Activated T-helper 17 cell treated with anti-CD3 and anti-CD28 coated beads, Interleukin-2, amount 50 U/mL, for 72 hours (primary cell): ENCODE measurements around the gene CNDP2. TPM values are rescaled to one million over a fixed set of nuclear protein-coding genes. Genes with fewer than 3 reads are reported as not detected.

Experiments used
- ATAC-seq: fragments of 150-1000 bp; cut with Tn5 transposase; replicated peaks from 2 replicates; pipeline ENCODE4 v1.10.0; 2021; ENCODE audit warnings: mild to moderate bottlenecking, moderate library complexity
- H3K27ac Mint-ChIP-seq: one replicate; pipeline ENCODE4 v1.8.0; 2022; ENCODE audit warnings: mixed read lengths
- H3K27me3 Mint-ChIP-seq: one replicate; pipeline ENCODE4 v1.8.0; 2022; ENCODE audit warnings: mixed read lengths
- H3K36me3 Mint-ChIP-seq: one replicate; pipeline ENCODE4 v1.8.0; 2022; ENCODE audit warnings: low read depth, mild to moderate bottlenecking, mixed read lengths
- H3K4me1 Mint-ChIP-seq: one replicate; pipeline ENCODE4 v1.8.0; 2022; ENCODE audit warnings: mixed read lengths
- H3K4me3 Mint-ChIP-seq: one replicate; pipeline ENCODE4 v1.8.0; 2022; ENCODE audit warnings: mild to moderate bottlenecking, mixed read lengths
- H3K9me3 Mint-ChIP-seq: one replicate; pipeline ENCODE4 v1.8.0; 2022; ENCODE audit warnings: mixed read lengths
- total RNA-seq, 2 donors: library from RNA; stranded (reverse); gene quantifications; one replicate each; pipeline ENCODE4 v1.2.3, GENCODE V29; 2022

CNDP2 gene
- total RNA-seq, 2 donors from 2014 or later = 141 to 217 TPM

DNA sequence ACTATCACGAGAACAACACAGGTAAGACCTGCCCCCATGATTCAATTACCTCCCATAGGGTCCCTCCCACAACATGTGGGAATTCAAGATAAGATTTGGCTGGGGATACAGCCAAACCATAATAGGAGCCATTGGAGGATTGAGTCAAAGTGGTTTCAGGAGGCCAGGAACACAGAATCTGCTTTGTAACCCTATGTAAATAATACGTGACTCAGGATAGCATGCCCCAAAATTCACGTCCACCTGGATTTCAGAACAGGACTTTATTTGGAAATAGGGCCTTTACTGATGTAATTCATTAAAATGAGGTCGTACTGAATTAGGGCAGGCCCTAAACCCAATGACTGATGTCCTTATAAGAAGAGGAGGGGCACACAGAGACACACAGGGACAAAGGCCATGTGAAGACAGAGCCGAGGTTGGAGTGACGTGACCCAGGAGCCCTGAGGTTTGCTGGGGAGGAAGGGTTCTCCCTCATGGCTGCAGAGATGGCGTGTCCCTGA is 16.0 kb upstream of the CNDP2 start:
- no peaks in the 10 kb centered on the region for H3K36me3 Mint-ChIP-seq
- peaks cover 4% of the 10 kb centered on the region for H3K4me1 Mint-ChIP-seq
- no peak overlapping the region for H3K27ac Mint-ChIP-seq
- no peak for ATAC-seq
- peaks cover 10% of the 10 kb centered on the region for H3K27me3 Mint-ChIP-seq
- H3K4me3 Mint-ChIP-seq = no peak overlapping the region
- H3K9me3 Mint-ChIP-seq = no peaks in the 10 kb centered on the region

DNA sequence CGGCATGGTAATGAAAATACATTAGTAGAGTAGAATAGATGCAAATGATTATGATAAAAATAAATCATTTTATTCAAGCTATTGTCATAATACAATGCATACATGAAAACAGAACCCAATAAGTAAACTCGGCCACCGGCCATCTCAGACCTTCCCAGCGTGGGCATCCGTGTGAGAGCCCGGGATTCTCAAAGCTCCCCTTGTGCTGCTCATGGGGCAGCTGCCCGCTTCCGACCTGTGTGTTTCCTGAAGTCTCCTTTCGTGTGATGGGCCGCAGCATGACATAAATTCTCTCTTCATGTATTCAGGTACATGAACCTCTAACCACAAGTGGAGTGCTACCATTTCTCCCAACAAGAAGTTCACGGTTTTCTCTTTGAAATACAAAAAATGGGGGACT is 13.5 kb upstream of the CNDP2 start:
- ATAC-seq = no peak
- no peaks in the 10 kb centered on the region for H3K36me3 Mint-ChIP-seq

DNA sequence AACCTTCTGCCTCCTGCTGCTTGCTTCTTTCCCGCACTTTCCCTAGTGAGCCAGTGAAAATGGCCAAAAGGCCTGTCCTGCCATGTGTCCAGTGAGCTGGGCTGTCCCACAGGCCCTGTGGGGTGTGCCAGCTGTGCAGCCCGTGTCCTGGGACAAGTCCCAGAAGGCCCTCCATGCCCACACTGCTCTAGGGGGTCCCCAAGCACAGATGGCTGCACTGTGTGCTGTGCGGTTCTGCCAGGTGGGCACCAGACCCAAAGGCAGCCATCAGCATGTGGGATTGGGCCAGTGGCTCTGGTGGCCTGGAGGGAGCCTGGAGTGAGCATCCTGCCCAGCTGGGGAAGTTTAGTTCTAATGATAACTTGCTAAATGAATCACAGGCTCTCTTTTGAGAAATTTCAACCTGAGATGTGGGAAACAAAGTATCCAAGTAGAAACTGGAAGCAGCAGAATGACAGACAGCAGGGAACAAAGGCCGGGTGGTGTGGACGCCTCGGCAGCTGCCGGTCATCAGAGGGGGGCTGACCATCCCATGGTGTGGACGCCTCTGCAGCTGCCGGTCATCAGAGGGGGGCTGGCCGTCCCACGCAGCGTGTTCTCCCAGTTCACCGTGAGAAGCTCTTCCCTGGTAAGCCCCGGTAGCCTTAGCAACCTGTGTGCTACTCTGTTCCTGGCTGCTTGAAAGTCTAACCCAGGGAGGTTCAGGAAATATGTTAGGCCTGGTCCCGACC is 9.9 kb upstream of the CNDP2 start:
- H3K36me3 Mint-ChIP-seq = no peaks in the 10 kb centered on the region
- no peak overlapping the region for H3K4me3 Mint-ChIP-seq
- H3K27me3 Mint-ChIP-seq = peaks cover 4% of the 10 kb centered on the region
- no peak for ATAC-seq
- peaks cover 4% of the 10 kb centered on the region for H3K4me1 Mint-ChIP-seq
- no peaks in the 10 kb centered on the region for H3K9me3 Mint-ChIP-seq
- no peak overlapping the region for H3K27ac Mint-ChIP-seq

More for the DNA sequence above, 13.5 kb upstream of the CNDP2 start:
- Mint-ChIP-seq H3K4me3 (no peak overlapping the region), H3K27me3 (peaks cover 8% of the 10 kb centered on the region), H3K9me3 (no peaks in the 10 kb centered on the region), H3K4me1 (peaks cover 4% of the 10 kb centered on the region), H3K27ac (no peak overlapping the region)

DNA sequence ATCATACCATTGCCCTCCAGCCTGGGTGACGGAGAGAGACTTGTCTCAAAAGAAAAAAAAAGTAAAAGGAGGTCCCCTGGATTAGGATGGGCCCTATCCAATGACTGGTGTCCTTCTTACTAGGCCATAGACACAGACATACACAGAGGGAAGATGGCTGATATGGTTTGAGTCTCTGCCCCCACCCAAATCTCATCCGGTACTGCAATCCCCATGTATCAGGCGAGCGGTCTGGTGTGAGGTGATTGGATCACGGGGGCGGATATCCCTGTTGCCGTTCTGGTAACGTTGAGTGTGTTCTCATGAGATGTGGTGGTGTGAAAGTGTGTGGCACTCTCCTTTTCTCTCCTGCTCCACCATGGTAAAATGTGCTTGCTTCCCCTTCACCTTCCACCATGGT is 7.8 kb upstream of the CNDP2 start:
- Mint-ChIP-seq H3K4me3 (no peak overlapping the region), H3K27me3 (no peaks in the 10 kb centered on the region), H3K36me3 (no peaks in the 10 kb centered on the region), H3K27ac (no peak overlapping the region), H3K4me1 (peaks cover 4% of the 10 kb centered on the region), H3K9me3 (no peaks in the 10 kb centered on the region)
- no peak for ATAC-seq

DNA sequence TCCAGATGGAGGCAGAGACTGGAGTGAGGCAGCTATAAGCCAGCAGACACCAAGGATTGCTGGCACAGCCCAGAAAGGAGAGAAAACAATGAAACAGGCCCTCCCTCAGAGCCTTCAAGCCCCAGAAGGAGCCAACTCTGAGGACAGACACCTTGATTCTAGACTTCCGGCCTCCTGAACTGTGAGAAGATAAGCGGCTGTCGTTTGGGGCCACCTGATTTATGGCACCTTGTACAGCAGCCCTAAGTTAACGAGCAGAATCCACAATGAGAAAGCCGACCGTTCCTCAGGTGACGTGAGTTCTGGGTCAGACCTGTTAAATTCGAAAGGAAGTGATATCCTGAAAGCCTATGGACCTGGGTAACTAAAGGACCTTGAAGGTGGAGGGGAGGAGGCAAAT is 7.3 kb upstream of the CNDP2 start:
- Mint-ChIP-seq H3K27ac (peak overlapping the region; percentile 1), H3K27me3 (no peaks in the 10 kb centered on the region), H3K4me1 (peaks cover 4% of the 10 kb centered on the region), H3K36me3 (no peaks in the 10 kb centered on the region), H3K9me3 (no peaks in the 10 kb centered on the region), H3K4me3 (no peak overlapping the region)
- no peak for ATAC-seq

DNA sequence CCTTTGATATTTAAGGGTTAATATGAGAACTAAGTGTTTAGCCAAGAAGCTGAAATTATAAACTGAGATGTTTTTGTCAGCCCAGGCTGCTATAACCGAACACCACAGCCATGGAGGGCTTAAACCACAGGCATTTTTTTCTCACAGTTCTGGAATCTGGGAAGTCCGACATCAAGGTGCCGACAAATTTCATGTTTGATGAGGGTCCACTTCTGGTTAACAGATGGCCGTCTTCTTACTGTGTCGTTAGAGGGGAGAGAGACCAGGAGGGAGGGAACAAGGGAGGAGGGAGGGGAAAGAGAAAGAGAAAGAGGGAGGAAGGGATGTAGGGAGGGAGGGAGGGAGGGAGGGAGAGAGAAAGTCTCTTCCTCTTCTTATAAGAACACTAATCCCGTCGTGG is 6.5 kb upstream of the CNDP2 start:
- no peaks in the 10 kb centered on the region for H3K36me3 Mint-ChIP-seq
- no peak overlapping the region for H3K27ac Mint-ChIP-seq

DNA sequence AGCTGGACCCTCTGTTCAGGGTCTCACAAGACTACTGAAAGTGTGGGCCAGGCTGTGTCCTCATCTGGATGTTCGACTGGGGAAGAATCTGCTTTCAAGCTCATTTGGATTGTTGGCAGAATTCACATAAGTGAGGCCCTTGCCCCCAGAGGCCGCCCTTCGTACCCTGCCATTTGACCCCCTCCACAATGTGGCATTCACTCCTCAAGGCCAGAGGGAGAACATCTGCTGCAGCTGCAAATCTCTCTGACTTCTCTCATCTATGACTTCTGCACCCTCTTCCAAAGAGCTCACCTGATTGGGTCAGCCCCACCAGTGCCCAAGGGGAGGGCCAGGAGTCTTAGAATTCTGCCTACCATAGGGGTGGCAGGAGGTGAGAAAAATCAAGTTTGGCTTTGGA is 3.9 kb upstream of the CNDP2 start:
- Mint-ChIP-seq H3K27ac (no peak overlapping the region), H3K4me3 (no peak overlapping the region), H3K36me3 (peaks cover 9% of the 10 kb centered on the region), H3K4me1 (no peaks in the 10 kb centered on the region), H3K9me3 (no peaks in the 10 kb centered on the region), H3K27me3 (no peaks in the 10 kb centered on the region)
- ATAC-seq = no peak

More for the DNA sequence above, 6.5 kb upstream of the CNDP2 start:
- H3K27me3 Mint-ChIP-seq = no peaks in the 10 kb centered on the region
- no peak overlapping the region for H3K4me3 Mint-ChIP-seq
- no peaks in the 10 kb centered on the region for H3K9me3 Mint-ChIP-seq
- ATAC-seq = no peak
- H3K4me1 Mint-ChIP-seq = peaks cover 2% of the 10 kb centered on the region

DNA sequence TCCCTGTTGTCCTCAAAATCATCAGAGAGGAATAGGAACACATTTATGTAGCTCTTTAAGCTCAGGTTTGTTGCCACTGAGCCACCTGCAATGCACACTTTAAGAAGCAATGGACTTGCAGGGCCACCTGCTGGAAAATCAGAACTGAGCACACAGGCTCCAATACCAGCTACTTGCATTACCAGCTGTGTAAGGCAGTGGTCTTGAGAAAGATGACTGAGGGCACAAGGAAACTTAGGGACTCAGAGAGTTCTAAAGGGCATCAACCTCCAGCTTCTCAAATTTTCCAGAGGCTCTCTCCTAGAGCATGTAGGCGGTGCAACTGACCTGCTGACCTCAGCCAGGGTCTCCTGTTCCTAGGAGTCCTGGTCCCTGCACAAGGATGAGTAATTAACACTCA is 2.5 kb upstream of the CNDP2 start:
- Mint-ChIP-seq H3K27ac (no peak overlapping the region), H3K4me3 (no peak overlapping the region), H3K27me3 (no peaks in the 10 kb centered on the region), H3K4me1 (no peaks in the 10 kb centered on the region), H3K36me3 (peaks cover 17% of the 10 kb centered on the region), H3K9me3 (no peaks in the 10 kb centered on the region)
- no peak for ATAC-seq

DNA sequence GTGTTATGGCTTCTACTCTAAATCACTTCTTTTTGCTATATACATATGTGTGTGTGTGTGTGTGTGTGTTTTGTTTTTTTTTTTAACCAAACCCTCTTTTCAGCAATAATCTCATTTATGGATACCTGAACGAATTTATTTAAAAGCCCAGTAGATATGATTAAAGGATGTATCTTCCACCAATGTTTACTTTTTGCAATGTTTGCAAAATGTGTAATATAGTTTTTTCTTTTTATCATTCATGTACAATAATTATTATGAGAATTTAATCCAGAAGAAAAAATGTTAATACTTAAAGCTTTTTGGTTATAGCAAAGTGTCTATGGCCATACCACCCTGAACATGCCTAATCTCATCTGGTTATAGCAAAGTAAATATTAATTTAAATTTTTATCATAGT is 1.6 kb upstream of the CNDP2 start:
- no peak overlapping the region for H3K27ac Mint-ChIP-seq
- no peak for ATAC-seq
- no peaks in the 10 kb centered on the region for H3K9me3 Mint-ChIP-seq
- no peaks in the 10 kb centered on the region for H3K27me3 Mint-ChIP-seq
- peak overlapping the region; percentile 93 for H3K4me3 Mint-ChIP-seq
- no peaks in the 10 kb centered on the region for H3K4me1 Mint-ChIP-seq
- H3K36me3 Mint-ChIP-seq = peaks cover 24% of the 10 kb centered on the region

DNA sequence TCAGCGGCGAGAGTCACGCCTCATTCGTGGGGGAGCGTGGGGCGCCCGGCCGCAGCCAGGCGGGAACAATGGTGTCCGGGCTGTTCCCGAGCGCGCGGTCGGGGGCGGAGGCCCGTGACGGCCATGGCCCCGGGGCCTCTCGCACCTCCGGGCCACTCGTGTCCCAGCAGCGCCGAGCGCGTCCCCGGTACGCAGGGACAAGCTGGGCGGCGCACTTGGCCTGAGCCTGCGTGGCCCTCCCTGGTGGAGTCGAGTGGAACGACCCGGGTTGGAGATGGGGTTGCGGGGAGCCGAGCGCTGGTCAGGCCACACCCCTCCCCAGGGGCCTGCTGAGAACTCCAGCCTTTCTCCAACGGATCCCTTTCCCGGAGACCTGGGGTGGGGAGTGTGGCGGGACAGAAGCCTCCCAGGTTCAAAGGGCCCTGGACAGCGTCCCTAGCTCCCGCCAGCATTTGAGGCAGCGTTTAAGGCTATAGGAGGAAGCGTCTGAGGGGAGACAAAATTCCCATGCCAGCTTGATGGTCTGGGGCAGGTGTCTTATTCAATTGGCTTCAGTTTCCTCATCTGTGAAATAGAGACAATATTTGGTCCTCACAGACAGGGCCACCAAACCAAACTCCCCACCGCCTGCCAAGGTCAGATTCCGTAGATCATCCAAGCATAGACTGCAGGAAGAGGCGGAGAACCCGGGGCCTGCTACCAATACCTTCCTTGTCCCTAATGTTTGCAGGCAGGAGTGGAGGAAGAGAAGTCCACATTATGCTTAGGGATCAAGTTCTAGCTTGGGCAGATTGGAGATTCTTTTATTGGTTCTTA is 553 bp downstream of the CNDP2 start:
- peak overlapping the region; percentile 99 for H3K27ac Mint-ChIP-seq
- no peaks in the 10 kb centered on the region for H3K27me3 Mint-ChIP-seq
- H3K4me1 Mint-ChIP-seq = peaks cover 4% of the 10 kb centered on the region
- H3K36me3 Mint-ChIP-seq = peaks cover 46% of the 10 kb centered on the region
- peak; percentile 22 for ATAC-seq
- no peaks in the 10 kb centered on the region for H3K9me3 Mint-ChIP-seq
- peak overlapping the region; percentile 93 for H3K4me3 Mint-ChIP-seq

DNA sequence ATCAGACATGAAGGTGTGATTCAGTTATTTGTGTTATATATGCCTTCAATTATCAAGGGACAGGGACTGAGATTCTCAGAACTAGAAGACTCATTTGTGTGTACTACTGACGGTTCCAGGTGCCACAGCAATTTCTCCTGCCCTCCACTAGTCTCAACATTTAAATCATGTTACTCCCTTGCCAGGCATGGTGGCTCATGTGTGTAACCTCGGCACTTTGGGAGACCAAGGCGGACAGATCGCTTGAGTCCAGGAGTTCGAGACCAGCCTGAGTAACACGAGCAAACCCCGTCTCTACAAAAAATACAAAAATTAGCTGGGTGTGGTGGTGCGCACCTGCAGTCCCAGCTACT is 1.1 kb downstream of the CNDP2 start:
- Mint-ChIP-seq H3K36me3 (peaks cover 52% of the 10 kb centered on the region), H3K27ac (peak overlapping the region; percentile 99), H3K9me3 (no peaks in the 10 kb centered on the region), H3K4me3 (peak overlapping the region; percentile 93), H3K4me1 (peaks cover 4% of the 10 kb centered on the region), H3K27me3 (no peaks in the 10 kb centered on the region)
- ATAC-seq = no peak

DNA sequence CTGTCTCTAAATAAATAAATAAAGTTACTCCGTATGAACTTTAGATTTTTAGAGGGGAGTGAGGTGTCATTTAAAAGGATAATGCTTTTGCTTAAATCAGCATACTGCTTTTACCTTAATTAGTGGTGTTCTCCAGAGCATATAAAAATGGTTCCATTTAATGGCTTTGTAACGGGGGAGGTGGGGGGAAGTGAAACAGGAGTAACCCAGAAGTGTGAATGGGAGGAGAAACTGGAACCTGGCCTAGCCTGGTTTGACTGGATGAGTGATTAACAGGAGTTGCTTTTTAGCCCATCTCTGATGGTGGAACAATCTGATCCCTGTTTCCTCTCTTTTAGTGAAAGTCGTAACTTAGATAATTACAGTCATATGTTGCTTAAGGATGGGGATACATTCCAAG is 1.6 kb downstream of the CNDP2 start:
- Mint-ChIP-seq H3K27ac (peak overlapping the region; percentile 99), H3K4me3 (peak overlapping the region; percentile 93), H3K27me3 (no peaks in the 10 kb centered on the region), H3K36me3 (peaks cover 57% of the 10 kb centered on the region), H3K9me3 (no peaks in the 10 kb centered on the region), H3K4me1 (peaks cover 4% of the 10 kb centered on the region)
- no peak for ATAC-seq

DNA sequence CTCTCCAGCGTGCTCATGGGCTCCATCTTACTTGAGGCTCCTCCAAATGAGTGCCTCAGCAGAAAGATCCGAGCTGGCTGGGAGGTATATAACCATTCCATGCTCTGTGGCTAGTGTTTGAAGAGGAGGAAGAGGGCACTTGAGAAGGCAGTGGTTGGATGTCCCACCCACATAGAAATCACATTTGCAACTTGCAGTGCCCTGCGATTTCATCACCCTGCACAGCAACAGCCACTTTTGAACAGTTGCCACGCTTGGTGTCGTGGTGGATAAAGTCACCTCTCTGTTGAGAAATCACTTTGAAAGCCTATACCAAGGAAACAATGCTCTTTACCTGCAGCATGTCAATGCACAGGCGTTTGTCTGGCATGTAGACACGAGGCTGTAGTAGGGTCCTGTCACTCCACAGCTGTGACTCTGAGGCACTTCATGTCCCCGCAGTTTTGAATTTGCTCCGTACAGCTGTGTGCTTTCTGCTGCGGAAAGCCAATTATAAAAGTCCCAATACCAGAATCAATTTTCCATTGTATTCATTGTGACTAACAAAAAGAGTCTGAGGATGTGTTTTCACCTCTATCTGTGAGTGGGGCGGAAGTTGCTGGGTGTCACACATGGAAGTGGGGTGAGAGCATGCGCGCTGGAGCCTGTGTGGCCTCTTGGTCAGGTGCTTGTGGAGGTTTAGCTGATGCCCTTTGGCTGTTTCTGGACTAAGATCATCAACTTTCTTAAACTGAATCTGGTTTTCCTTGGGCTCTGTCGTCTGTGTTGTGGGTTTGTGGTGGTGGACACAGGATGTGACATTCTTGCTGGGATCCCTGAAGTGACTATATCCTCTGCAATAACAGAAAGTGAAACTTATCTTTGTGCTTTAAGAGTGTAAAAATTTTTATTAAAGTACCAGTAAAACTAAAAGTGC is 2.8 kb downstream of the CNDP2 start:
- ATAC-seq = peak; percentile 70
- Mint-ChIP-seq H3K9me3 (no peaks in the 10 kb centered on the region), H3K27ac (peak overlapping the region; percentile 99), H3K36me3 (peaks cover 66% of the 10 kb centered on the region), H3K4me1 (peaks cover 4% of the 10 kb centered on the region), H3K27me3 (no peaks in the 10 kb centered on the region), H3K4me3 (peak overlapping the region; percentile 93)

DNA sequence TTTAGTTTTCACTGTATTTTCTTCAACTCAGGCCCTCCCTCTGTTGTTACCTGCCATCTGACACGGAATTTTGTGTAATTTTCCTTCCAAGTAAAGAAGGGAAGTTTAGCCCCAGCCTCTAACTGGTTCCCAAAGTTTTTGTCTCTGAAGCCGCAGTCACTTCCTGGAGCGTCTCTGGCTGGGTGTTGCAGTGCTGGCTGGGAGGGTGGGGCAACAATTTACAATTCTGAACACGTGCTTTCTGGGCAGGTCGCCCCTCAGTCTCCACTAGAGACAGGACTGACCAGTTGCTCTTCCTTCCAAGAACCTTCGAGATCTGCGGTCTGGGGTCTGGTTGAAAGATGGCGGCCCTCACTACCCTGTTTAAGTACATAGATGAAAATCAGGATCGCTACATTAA is 3.5 kb downstream of the CNDP2 start:
- Mint-ChIP-seq H3K4me1 (peaks cover 4% of the 10 kb centered on the region), H3K27me3 (no peaks in the 10 kb centered on the region), H3K4me3 (peak overlapping the region; percentile 93), H3K27ac (peak overlapping the region; percentile 99), H3K9me3 (no peaks in the 10 kb centered on the region), H3K36me3 (peaks cover 70% of the 10 kb centered on the region)
- ATAC-seq = peak; percentile 25
